Activated CD4-positive, alpha-beta T cell treated with anti-CD3 and anti-CD28 coated beads for 48 hours (primary cell): ENCODE measurements around the gene LRTM2.

Source experiments
- DNase-seq: peaks from one replicate; pipeline ENCODE4 v3.0.0-alpha.2; 2020

LRTM2 gene

DNA sequence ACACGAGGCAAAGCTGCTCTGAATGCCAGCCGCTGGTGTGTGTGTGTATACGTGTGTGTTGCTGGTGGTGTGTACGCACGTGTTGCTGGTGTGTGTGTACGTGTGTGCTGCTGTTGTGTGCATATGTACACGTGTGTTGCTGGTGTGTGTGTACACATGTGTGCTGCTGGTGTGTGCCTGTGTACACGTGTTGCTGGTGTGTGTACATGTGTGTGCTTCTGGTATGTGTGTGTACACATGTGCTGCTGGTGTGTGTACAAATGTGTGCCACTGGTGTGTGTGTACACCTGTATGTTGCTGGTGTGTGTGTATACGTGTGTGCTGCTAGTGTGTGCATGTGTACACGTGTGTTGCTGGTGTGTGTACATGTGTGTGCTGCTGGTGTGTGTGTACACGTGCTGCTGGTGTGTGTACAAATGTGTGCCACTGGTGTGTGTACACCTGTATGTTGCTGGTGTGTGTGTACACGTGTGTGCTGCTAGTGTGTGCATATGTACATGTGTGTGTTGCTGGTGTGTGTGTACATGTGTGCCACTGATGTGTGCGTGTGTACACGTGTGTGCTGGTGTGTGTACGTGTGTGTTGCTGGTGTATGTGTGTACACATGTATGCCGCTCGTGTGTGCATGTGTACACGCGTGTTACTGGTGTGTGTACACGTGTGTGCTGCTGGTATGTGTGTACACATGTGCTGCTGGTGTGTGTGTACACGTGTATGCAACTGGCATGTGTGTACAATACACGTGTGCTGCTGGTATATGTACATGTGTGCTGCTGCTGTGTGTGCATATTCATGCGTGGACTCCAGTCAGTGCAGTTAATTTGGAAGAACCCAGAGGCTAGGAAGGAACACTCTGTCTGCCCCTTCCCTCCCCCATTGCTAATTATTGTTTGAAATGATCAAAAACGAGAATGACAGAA lies 50.9 kb downstream of the LRTM2 start:
- no peak for DNase-seq

DNA sequence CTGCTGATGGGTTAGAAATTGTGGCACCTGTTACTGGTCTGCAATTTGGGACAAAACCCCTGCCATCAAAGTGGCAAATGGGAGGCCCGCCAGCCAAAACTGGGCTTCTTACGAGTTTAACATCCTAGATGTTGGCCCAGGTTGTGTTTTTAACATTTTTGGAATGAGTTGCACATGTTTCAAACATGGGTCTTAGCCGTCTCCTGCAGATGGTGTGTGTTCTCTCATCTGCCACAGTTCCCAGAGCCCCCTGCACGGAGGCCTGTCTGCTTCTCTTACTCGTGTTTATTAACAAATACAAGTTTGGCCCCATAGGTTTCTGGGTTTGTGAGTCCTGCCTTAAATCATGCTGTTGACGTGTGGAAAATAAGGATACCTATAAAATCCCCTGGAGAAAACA lies 51.6 kb downstream of the LRTM2 start:
- DNase-seq: no peak

DNA sequence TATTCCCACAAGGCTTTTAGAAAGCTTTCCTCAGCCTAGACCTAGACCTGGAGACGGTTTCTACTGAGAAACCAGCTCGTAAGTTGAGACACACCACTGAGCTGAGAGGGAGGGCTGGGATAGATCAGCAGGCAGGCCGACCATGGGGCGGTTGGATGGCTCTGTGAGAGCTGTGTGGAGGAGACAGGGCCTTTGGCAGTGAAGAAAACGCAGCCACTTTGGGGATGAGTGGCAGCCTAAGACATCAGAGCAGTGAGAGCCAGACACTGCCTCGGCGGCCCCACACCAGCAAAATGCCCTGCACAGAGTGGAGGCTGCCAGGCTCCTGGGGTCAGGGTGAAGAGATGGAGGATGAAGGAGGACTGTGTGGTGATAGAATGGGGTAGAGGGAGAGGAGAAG lies 52.1 kb downstream of the LRTM2 start:
- DNase-seq: no peak

DNA sequence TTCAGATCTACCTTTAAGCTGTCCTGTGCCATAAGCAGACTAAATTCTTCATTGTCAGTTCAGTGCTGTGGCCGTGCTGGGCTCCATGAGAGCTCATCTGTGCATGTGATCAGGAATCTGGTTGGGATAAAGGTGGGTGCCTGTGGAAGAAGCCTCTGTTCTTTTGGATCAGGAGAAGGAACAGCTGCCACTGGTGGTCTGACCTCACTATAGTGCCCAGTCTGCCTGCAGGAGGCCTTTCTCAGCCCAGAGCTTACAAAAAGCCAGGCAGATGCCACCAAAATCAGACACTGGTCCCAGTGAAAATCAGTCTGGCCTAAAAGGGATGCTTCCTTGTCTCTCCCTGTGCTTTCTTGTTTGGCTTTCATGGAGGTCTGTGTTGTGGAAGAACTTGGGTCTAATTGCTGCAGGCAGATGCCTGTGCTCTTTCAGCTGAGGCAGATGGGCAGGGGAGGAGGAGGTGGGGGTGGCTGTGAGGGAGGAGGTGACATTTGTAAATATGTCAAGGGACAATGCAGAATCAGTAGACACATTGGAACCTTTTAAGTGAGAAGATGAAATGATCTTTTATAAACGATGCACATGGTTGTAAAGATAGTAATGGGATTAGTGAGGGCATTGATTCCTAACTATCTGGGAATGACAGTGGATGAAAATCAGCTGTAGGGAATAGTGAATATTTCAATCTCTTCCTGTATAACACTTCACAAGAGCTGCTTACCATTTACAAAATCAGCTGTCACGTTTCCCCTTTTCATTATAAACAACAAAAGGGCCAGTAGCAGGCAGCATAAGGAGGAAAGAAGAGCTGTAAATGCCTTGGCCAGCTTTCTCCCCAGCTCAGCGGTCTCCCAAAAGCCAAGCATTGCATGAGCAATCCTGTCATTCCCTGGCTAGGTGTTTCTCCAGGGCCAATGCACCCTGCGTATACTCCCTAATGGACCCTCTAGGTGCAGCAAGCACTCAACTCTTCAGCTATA lies 53.5 kb downstream of the LRTM2 start:
- DNase-seq: no peak

DNA sequence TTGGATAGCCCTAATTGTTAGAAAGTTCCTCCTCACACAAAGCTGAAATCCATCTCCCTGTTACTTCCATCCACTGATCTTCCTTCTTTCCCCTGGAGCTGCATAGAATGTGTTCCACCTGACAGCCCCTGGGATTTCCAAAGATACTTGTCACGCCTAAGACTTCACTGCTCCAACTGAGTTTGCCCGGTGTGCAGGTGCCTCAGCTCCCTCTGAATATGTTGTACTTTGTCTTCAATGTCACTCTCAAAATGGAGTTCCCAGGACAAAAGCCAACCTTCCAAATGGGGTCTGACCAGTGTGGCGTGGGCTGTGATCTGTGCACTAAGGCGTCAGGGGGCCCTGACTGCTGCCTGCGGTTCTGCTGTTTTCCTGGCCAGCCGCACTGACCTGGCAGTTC lies 55.2 kb downstream of the LRTM2 start:
- no peak for DNase-seq

DNA sequence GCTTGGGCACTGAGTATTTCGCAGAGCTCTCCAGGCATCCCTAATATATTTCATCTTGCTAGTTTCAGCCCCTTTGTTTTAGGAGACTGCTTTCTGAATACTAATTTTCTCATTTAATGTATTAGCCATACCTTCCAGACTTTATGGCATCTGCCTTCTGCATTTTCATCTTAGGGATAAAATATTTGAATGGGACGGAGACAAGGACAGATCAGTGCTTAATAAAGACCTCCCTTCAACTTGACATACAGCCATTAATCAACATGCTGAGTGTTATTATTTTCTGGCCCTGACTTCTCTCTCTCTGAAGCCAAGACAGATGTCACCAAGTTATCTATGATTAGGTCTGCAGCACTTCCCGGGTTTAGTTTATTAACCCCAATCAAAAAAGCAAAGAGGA lies 55.7 kb downstream of the LRTM2 start:
- no peak for DNase-seq

DNA sequence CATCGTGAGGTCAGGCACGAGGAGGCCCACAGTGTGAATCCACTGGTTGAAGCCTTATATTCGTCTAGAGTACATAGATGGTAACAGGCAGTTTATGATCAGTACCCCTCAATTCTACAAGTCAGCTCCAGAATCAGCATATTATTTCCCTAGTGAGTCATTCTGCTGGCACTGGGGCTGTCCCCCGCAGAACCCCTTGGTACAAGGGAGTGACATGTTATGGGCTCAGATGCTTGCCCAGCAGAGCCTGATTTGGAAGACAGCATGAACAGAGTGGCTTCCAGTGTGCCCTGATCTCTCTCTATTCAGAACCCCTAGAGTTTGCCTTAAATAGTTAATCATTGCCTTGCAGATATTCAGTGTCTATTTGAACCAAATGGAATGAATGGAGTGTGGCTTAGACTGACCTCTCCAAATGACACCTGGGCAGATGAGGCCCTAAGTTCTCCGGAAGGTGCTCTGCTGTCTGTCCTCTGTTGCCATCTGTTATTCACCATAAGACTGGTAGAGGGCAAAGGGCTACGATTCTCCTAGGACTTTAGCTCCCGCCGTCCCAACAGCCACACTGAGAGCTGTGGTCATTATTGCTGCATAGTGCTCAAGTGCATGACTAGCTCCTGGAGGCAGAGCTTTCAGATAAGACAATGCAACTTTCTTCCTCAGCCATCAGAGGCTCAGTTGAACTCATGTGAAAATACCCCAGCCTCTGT lies 57.0 kb downstream of the LRTM2 start:
- no peak for DNase-seq

DNA sequence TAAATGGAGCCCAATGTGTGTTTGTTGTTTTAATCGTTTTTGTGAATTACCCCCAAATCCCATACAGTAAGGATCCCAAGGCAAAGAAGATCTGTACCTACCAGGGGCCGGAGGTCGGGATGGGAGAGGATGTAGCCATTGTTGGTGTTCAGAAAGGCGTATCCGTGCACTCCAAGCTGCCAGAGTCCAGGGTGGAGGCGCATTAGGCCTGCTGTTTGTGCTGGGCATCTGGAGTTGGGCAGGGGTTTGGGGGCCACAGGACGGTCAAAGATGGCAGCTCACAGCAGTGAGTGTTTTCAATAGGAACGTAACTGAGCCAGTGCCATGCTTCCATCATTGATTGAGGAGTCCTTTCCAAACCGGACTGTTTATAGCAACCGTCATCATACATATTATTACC lies 57.8 kb downstream of the LRTM2 start:
- no peak for DNase-seq

DNA sequence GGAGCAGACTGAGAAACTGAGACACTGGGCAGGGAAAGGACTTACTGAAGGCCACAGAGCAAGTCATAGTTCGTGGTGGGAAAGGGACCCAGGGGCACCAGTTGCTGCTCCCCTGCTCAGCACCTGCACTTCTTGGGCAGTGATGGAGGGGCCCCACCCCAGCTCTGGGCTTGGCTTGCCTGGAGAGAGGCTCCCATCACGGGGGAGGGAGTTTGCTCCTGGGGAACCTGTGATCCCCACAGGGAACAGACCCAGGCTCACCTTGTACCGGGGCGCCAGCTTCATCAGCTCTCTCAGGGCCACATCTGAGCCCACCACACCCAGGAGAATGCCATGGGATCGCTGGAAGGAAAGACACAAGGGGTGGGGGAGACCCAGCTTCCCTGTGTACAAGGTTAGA lies 58.3 kb downstream of the LRTM2 start:
- DNase-seq: no peak

DNA sequence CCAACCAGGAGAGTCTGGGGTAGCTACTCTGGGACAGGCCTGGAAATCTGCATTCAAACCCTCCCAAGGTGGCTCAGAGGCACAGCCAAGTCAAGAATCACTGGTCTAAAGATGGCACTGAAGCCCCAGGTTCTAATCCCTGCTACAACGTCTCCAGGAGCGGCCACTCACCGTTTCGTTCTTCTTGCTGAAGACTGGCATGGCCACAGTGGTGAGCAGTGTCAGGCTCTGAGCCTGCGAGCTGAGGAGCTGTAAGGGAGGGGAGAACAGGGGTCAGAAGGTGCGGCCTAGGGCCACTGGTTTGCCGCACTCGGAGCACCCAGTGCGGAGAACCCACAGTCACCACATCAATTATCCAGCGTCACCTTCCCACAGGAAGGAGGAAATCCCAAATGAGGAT lies 59.3 kb downstream of the LRTM2 start:
- no peak for DNase-seq

DNA sequence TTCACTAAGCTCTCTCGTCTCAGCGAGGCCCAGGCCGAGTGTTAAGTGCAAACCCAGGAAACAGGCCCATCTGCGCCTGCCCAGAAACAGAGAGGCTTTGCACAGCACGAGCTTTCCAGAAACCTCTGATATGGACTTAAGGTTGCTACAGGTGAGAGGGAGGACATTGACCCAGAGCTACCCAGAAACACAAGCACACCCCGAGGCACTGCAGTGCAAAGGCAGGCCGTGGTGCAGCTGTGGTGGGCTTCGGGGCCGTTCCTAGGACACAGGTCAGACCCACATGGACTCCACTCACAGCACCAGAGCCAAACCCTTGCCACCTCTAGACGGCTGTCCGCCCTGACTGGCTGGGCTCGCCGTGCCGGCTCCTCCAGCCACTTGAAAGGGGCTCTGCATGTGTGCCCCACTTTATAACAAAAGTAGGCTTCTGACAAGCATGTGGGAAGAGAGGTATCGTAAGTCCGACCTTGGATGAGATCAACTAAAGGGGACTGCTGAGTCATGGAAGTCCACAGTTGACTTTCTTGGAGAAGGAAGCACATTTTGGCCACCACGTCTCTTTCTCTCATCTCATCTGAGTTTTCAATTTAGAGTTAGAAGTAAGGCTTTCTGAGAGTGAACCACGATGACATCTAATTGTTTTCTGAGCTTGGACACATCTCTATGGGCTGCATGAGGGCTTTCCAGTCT lies 59.9 kb downstream of the LRTM2 start:
- DNase-seq: no peak

DNA sequence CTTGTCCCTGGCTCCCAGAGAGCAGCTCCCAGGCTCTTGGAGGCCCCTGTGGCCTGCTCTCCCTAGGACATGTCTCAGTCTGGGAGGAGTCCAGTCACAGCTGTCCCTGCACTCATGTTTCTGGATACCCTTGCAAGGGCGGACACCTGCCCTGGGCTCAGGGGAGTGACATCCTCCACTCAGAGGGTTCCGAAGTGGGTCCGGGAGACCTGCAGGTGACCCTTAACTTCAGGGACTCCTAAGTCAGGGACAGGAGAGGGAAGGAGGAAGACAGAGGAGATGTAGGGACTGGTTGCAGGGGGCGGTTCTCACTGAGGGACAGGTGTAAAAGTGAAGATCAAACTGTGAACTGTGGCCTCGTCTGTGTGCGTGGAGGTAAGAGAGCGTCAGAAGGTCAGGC lies 60.5 kb downstream of the LRTM2 start:
- no peak for DNase-seq

DNA sequence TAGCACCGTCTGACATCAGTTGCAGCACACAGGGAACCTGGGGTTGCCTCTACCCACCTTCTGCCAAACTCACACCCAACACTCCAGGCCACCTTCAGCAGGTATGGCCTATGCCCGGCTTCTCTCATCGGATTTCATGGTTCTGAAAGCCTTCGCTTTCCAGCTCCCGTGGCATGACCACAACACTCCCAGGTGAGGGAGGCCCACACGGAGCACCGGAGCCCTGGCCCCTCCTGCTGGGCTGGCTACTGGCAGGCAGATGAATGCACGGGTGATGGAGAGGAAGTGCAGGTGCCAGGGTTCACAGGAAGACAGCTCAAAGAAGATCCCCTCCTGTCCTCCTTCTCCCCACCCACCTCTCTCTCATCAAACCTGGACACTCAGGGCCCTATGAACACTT lies 60.9 kb downstream of the LRTM2 start:
- DNase-seq: no peak

DNA sequence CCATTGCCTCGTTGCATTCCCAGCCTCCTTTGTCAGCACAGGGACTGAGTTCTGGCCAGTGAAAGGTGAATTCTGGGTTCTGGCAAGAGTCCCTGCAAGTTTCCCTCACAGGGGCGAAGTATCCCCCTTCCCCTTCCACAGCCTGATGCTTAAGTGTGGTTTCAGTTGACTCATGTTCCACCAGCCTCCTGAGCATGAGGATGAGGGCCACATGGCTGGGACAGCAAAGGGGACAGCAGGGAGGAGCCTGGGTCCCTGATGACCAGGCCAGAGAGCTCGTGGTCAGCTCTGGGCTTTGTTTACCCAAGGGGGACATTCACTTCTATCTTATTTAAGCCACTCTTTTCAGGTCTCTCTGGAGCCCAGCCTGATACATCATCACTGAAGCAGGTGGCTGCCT lies 61.6 kb downstream of the LRTM2 start:
- no peak for DNase-seq

DNA sequence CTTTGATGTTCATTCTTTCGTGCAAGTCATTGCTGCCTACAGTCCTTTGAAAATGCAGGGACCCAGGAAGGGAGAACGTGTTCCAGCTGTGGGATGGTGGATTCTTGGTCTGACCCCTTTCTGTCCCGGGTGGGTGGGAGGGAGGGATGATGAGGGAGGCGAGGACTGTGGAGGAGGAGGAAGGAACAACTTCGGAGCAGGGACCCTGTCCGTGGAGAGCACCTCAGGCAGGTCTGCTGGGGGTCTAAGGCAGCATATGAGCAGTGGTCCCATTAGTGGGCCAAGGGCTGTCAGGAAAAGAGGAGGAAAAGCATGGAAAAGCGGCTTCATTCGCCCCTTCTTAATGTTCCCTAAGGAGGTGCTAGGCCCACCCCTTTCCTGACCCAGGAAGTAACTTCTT lies 62.0 kb downstream of the LRTM2 start:
- no peak for DNase-seq

DNA sequence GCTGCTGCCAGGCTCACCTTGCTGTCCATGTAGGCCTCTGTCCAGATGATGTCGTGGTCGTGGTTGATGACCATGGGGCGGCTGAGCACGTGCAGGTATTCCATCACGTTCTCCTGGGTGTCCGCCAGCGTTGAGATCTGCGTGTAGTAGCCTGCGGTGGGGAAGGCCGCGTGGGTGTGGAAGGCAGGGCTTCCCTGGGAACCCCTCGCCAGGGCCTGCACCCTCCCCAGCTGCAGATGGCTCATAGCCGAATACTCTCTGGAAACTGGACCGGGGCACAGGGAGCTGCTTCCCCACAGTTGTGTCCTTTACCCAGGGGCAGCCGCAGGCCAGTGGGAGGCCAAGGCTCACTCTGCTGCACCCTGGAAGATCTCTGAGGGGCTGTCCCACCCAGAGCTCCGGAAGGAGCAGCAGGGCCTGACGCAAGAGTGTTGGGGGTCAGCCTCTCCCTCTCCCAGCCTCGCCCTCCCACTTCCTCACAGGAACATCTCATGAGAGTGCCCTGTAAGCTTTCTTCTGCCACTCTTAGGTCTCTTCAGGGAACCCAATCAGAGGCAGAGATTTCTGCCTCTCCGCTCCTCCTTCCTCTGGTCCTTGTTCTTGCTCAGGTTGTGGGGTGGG lies 62.6 kb downstream of the LRTM2 start:
- DNase-seq: no peak

DNA sequence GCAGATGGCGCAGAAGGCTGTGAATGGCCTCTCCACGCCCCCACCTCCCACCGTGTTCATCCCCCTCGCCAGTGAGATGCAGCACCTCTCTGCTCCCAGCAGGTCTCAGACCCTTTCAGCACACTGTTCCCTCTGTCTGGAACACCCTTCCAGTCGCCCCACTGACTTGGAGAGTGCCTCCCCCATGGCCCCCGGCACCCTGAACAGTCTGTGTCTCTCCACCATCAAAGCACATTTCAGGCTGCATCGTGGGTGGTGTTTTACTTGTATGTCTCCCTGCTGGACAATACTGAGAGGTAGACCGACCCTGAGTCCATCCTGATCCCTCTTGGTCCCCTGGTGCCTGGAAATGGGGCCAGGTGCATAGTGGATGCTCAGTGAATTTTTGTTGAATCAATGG lies 63.1 kb downstream of the LRTM2 start:
- no peak for DNase-seq

DNA sequence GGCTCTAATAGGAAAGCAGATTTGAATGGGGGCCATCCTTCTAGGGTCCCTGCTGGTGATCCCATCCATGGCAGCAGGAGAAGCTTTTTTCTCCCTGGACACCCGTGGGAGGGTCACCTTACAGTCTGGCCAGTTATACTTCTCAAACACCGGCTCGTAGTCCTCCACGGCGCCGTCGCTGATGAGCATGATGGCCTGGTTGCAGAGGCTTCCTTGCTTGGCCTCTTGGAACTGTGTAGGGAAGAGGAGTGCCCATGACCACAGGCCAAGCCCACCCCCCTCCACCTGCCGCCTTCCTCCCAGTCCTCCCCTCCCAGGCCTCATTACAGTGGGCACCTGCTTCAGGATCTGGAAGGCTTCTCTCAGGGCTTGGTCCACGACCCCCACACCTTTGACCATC lies 64.3 kb downstream of the LRTM2 start:
- DNase-seq: no peak

DNA sequence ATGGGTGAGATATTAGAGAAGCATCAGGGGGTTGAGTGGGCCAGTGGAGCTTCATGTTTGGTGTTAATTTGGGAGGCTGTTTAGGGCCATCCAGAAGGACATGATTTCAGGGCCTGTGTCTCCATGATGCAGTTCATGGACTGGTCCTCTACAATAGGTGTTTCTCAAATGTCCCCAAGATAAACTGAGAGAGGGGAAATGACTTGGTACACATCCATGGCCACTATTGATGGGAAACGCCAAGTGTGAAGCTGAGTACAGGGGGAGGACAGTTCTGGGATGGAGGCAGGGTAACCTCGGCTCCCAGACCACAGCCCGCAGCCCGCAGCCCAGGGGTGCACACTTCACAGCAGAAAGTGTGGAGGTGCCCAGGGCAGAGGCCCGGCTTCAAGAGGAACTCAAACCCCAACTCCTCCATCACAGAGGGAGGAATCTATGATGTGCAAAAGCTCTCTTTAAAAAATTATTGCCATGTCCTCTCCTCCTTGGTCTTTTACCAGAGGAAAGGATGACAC lies 64.8 kb downstream of the LRTM2 start:
- DNase-seq: no peak

DNA sequence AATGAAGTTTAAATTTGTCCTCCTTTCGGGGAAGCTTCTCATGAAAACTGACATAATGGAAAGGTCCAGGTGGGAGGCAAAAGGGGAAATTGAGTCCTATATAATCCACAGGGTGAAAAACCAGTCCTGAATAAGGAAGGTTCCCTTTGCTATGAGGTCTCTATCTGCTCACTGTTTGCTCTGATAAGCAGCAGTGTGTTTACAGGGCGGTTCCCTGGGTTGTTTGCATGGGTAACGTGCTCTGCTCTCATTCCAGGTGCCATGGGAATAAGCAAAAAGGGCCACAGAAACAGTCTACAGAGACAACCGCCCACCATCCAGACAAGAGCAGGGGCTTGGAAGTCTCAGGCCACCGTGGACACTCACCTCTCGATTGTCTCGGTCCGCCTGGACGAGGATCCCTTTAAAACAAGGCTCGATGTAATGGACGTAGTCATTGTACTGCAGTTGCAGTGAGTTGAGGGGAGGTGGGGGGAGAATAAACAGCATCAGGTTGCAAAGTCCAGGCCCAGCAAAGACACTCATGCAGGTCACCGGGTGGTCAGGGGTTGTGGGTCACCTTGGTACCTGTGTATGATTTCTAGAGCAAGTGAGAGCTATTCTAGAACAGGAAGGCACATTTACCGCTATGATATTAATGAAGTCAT lies 65.4 kb downstream of the LRTM2 start:
- no peak for DNase-seq
